ENCODE data around the gene PKHD1. TPM values are rescaled to one million over a fixed set of nuclear protein-coding genes. Genes with fewer than 3 reads are reported as not detected.
A peak's percentile ranks its signal among the peaks of the same experiment; 100 is the strongest.

PKHD1 gene
- total RNA-seq, 2 donors from 2014 or later = 0.20 TPM

GRCh38 chr6:52102405-52102804 lies 15.0 kb upstream of the PKHD1 start:
- H3K9me3 ChIP-seq (ENCODE audit: control insufficient read depth, low read length) = peaks cover under 1% of the 10 kb centered on the region
- WGBS, 2 experiments (ENCODE audit: insufficient coverage in 1 of 2, insufficient read length in 1 of 2) = 75% methylated on average over 1 of the region's 1 CpG; no CpG with 5 or more reads in 1 of the 2 experiments
- no peak for TF ChIP-seq CTCF (conservative IDR thresholded peaks at IDR 0.05)
- DNase-seq = peak; percentile 44
- H3K27me3 ChIP-seq (ENCODE audit: control insufficient read depth, insufficient read depth, low read length, poor library complexity, severe bottlenecking) = no peaks in the 10 kb centered on the region
- H3K9ac ChIP-seq (ENCODE audit: extremely low read depth, low read length, poor library complexity, severe bottlenecking) = no peak overlapping the region
- H3K36me3 ChIP-seq (ENCODE audit: control insufficient read depth, insufficient read depth, low read length) = no peaks in the 10 kb centered on the region
- no peaks in the 10 kb centered on the region for H3K27me3 Mint-ChIP-seq (ENCODE audit: insufficient read depth)
- H3K9me3 Mint-ChIP-seq = peaks cover 5% of the 10 kb centered on the region
- no peak overlapping the region for H3K27ac ChIP-seq (ENCODE audit: low read depth, low read length)
- no peaks in the 10 kb centered on the region for H3K4me1 ChIP-seq (ENCODE audit: control insufficient read depth, insufficient read depth, low read length)
- no peak overlapping the region for H3K27ac Mint-ChIP-seq
- no peaks in the 10 kb centered on the region for H3K36me3 Mint-ChIP-seq (ENCODE audit: low read depth)
- H3K4me3 Mint-ChIP-seq = no peak overlapping the region
- H3K4me3 ChIP-seq (ENCODE audit: low read length) = no peak overlapping the region
- no peaks in the 10 kb centered on the region for H3K4me1 Mint-ChIP-seq

- Mint-ChIP-seq H3K4me3 (no peak overlapping the region), H3K27me3 (ENCODE audit: insufficient read depth) (no peaks in the 10 kb centered on the region), H3K36me3 (ENCODE audit: low read depth) (no peaks in the 10 kb centered on the region), H3K4me1 (no peaks in the 10 kb centered on the region), H3K9me3 (peaks cover 24% of the 10 kb centered on the region), H3K27ac (no peak overlapping the region)
- H3K4me3 ChIP-seq (ENCODE audit: low read length) = no peak overlapping the region
- TF ChIP-seq CTCF (conservative IDR thresholded peaks at IDR 0.05) = no peak
- DNase-seq = no peak
- 82% methylated on average over 1 of the region's 1 CpG; no CpG with 5 or more reads in 1 of the 2 experiments for WGBS, 2 experiments (ENCODE audit: insufficient coverage in 1 of 2, insufficient read length in 1 of 2)
- H3K27me3 ChIP-seq (ENCODE audit: control insufficient read depth, insufficient read depth, low read length, poor library complexity, severe bottlenecking) = no peaks in the 10 kb centered on the region
- H3K27ac ChIP-seq (ENCODE audit: low read depth, low read length) = no peak overlapping the region
- H3K36me3 ChIP-seq (ENCODE audit: control insufficient read depth, insufficient read depth, low read length) = no peaks in the 10 kb centered on the region
- H3K9ac ChIP-seq (ENCODE audit: extremely low read depth, low read length, poor library complexity, severe bottlenecking) = no peak overlapping the region
- H3K9me3 ChIP-seq (ENCODE audit: control insufficient read depth, low read length) = peaks cover 10% of the 10 kb centered on the region
- no peaks in the 10 kb centered on the region for H3K4me1 ChIP-seq (ENCODE audit: control insufficient read depth, insufficient read depth, low read length)
Observed at GRCh38 chr6:52098721-52099120, 11.3 kb upstream of the PKHD1 start.

- no peaks in the 10 kb centered on the region for H3K27me3 Mint-ChIP-seq (ENCODE audit: insufficient read depth)
- no peak overlapping the region for H3K4me3 Mint-ChIP-seq
- no peak for DNase-seq
- no peak overlapping the region for H3K9ac ChIP-seq (ENCODE audit: extremely low read depth, low read length, poor library complexity, severe bottlenecking)
- H3K36me3 ChIP-seq (ENCODE audit: control insufficient read depth, insufficient read depth, low read length) = no peaks in the 10 kb centered on the region
- H3K27ac Mint-ChIP-seq = no peak overlapping the region
- no peaks in the 10 kb centered on the region for H3K4me1 ChIP-seq (ENCODE audit: control insufficient read depth, insufficient read depth, low read length)
- no peak overlapping the region for H3K4me3 ChIP-seq (ENCODE audit: low read length)
- H3K36me3 Mint-ChIP-seq (ENCODE audit: low read depth) = no peaks in the 10 kb centered on the region
- H3K9me3 ChIP-seq (ENCODE audit: control insufficient read depth, low read length) = no peaks in the 10 kb centered on the region
- peaks cover 7% of the 10 kb centered on the region for H3K4me1 Mint-ChIP-seq
- 93% methylated on average over 2 of the region's 2 CpGs; no CpG with 5 or more reads in 1 of the 2 experiments for WGBS, 2 experiments (ENCODE audit: insufficient coverage in 1 of 2, insufficient read length in 1 of 2)
- peaks cover 5% of the 10 kb centered on the region for H3K9me3 Mint-ChIP-seq
- no peak for TF ChIP-seq CTCF (conservative IDR thresholded peaks at IDR 0.05)
- H3K27ac ChIP-seq (ENCODE audit: low read depth, low read length) = no peak overlapping the region
- H3K27me3 ChIP-seq (ENCODE audit: control insufficient read depth, insufficient read depth, low read length, poor library complexity, severe bottlenecking) = no peaks in the 10 kb centered on the region
Observed at GRCh38 chr6:52089758-52090348, 2.4 kb upstream of the PKHD1 start.
